Progenitor cell of endocrine pancreas (in vitro differentiated cells): ENCODE measurements around the gene ZNF844. TPM values are rescaled to one million over a fixed set of nuclear protein-coding genes. Genes with fewer than 3 reads are reported as not detected.
"Not testable (repeated sequence)": the region's sequence is repeated elsewhere in the genome, so short reads cannot be mapped to it uniquely, and the experiment has no call there.

Source experiments
- DNase-seq: peaks from one replicate; pipeline ENCODE4 v3.0.0; 2021; ENCODE audit warnings: low spot score; ENCODE audit not compliant: unreplicated experiment
- H3K27ac Mint-ChIP-seq: 2 replicates; pipeline ENCODE4 v1.8.0; 2021; ENCODE audit warnings: mild to moderate bottlenecking, moderate library complexity, mixed read lengths
- H3K27me3 Mint-ChIP-seq: 2 replicates; pipeline ENCODE4 v1.8.0; 2021; ENCODE audit warnings: mixed read lengths
- H3K36me3 Mint-ChIP-seq: 2 replicates; pipeline ENCODE4 v1.8.0; 2022; ENCODE audit warnings: mixed read lengths; ENCODE audit not compliant: insufficient read depth
- H3K4me1 Mint-ChIP-seq: 2 replicates; pipeline ENCODE4 v1.8.0; 2021; ENCODE audit warnings: low read depth, mixed read lengths
- H3K4me3 Mint-ChIP-seq: 2 replicates; pipeline ENCODE4 v1.8.0; 2021; ENCODE audit warnings: low read depth, mild to moderate bottlenecking, moderate library complexity, mixed read lengths
- H3K9me3 Mint-ChIP-seq: 2 replicates; pipeline ENCODE4 v1.8.0; 2021; ENCODE audit warnings: low read depth, mixed read lengths
- CTCF ChIP-seq: fragments of 200-600 bp; sonication (generic); IDR thresholded peaks from one replicate; pipeline ENCODE4 v1.5.0; 2021; ENCODE audit warnings: antibody characterized with exemption, mild to moderate bottlenecking; ENCODE audit not compliant: unreplicated experiment
- total RNA-seq: library from RNA; stranded (reverse); gene quantifications from 2 replicates; pipeline ENCODE4 v1.2.1, GENCODE V29; 2021

The ZNF844 gene
- total RNA-seq, 1 donor from 2014 or later: 13.4 TPM

GRCh38 chr19:12095111-12095790, 30.7 kb downstream of the ZNF844 start:
- no peak overlapping the region for H3K4me3 Mint-ChIP-seq
- peaks cover 35% of the 10 kb centered on the region for H3K9me3 Mint-ChIP-seq
- no peak overlapping the region for H3K27ac Mint-ChIP-seq
- H3K4me1 Mint-ChIP-seq: peaks cover 2% of the 10 kb centered on the region
- H3K27me3 Mint-ChIP-seq: no peaks in the 10 kb centered on the region
- TF ChIP-seq CTCF: no peak
- no peak for DNase-seq
- peaks cover 38% of the 10 kb centered on the region for H3K36me3 Mint-ChIP-seq

- H3K9me3 Mint-ChIP-seq: peaks cover 52% of the 10 kb centered on the region
- TF ChIP-seq CTCF: no peak
- peaks cover 46% of the 10 kb centered on the region for H3K36me3 Mint-ChIP-seq
- DNase-seq: no peak
- H3K27me3 Mint-ChIP-seq: no peaks in the 10 kb centered on the region
- no peak overlapping the region for H3K4me3 Mint-ChIP-seq
- no peak overlapping the region for H3K27ac Mint-ChIP-seq
- H3K4me1 Mint-ChIP-seq: peaks cover 2% of the 10 kb centered on the region
Observed at GRCh38 chr19:12098040-12098439, 33.5 kb downstream of the ZNF844 start.

- H3K27ac Mint-ChIP-seq, H3K27me3 Mint-ChIP-seq, H3K4me1 Mint-ChIP-seq, H3K4me3 Mint-ChIP-seq, DNase-seq: not testable (repeated sequence)
- H3K36me3 Mint-ChIP-seq: peaks cover 35% of the 10 kb centered on the region
- H3K9me3 Mint-ChIP-seq: peaks cover 50% of the 10 kb centered on the region
Observed at GRCh38 chr19:12103909-12104308, 39.4 kb downstream of the ZNF844 start.

GRCh38 chr19:12111176-12111575, 46.6 kb downstream of the ZNF844 start:
- H3K4me3 Mint-ChIP-seq: no peak overlapping the region
- no peaks in the 10 kb centered on the region for H3K4me1 Mint-ChIP-seq
- no peaks in the 10 kb centered on the region for H3K27me3 Mint-ChIP-seq
- peaks cover 53% of the 10 kb centered on the region for H3K9me3 Mint-ChIP-seq
- TF ChIP-seq CTCF: no peak
- peaks cover 61% of the 10 kb centered on the region for H3K36me3 Mint-ChIP-seq
- no peak overlapping the region for H3K27ac Mint-ChIP-seq
- DNase-seq: no peak

- Mint-ChIP-seq H3K27me3 (no peaks in the 10 kb centered on the region), H3K27ac (no peak overlapping the region), H3K4me3 (no peak overlapping the region), H3K36me3 (peaks cover 57% of the 10 kb centered on the region), H3K4me1 (no peaks in the 10 kb centered on the region), H3K9me3 (peaks cover 52% of the 10 kb centered on the region)
- TF ChIP-seq CTCF: no peak
- no peak for DNase-seq
Observed at GRCh38 chr19:12111943-12112637, 47.6 kb downstream of the ZNF844 start.

GRCh38 chr19:12112701-12113100, 48.2 kb downstream of the ZNF844 start:
- H3K36me3 Mint-ChIP-seq: peaks cover 56% of the 10 kb centered on the region
- H3K27ac Mint-ChIP-seq: no peak overlapping the region

More at GRCh38 chr19:12112701-12113100, 48.2 kb downstream of the ZNF844 start:
- no peak for TF ChIP-seq CTCF
- Mint-ChIP-seq H3K4me1 (no peaks in the 10 kb centered on the region), H3K4me3 (no peak overlapping the region), H3K9me3 (peaks cover 51% of the 10 kb centered on the region), H3K27me3 (no peaks in the 10 kb centered on the region)
- DNase-seq: no peak
